GM19328 (cell line): ENCODE data around the gene ARRB1.

Source experiments
- ATAC-seq: cut with Tn5 transposase; IDR thresholded peaks from one replicate; pipeline ENCODE4 v1.9.1; 2021; ENCODE audit warnings: mild to moderate bottlenecking, moderate library complexity; ENCODE audit not compliant: unreplicated experiment

ARRB1 gene

DNA sequence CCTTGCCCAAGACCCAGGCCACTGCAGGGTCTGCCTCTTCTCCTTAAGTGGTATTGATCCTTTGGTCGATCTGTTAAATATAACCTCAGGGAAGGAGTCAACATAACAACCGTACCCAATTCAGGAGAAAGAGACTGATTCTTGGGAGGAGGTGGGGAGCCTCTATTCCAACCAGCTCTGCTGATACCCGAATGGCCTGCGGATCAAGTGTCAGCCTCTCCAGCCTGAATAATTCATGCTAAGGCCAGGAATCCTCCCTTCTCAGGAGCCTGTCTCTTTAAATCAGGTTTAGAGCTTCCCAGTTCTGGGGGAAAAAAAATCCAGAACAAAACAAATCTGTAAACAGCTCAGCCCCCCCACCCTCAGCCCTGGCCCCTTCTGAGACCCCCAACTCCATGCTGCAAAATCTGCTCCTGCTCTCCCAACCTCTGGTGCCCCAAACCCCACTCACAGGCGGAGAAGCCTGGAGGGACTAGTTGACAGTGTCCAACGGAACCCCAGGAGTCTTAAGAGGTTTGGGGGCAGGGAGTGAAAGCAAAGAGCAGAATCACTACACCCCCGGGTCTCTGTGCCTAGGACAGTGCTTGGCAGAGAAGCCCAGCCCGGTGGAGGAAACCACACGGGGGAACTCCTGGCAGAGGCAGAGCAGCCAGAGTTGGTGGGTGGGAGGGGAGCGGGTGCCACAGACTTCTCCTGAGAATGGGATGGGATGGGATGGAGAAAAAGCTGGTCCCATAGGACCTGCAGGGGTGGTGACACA, 111.8 kb downstream of the ARRB1 start:
- ATAC-seq = no peak

GRCh38 chr11:75238595-75239440, 112.6 kb downstream of the ARRB1 start:
- ATAC-seq = no peak

DNA sequence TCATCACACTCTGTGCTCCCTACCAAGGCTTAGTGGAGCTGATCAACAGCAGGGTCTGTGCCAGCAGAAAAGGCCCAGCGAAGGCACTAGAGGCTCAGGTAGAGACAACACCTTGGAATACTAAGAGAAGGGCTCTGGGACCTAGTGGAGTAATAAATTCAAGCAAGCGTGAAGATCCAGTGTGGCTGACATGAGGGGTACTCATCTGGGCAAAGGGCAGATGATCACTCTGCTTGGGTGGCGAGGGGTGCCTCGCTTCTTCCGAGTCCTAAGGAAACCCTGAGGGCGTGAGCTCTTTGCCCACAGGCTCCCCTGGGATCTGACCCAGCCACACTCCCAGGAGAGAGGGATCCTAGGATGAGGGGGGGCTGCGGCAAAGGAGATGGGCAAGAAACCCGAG, 114.4 kb downstream of the ARRB1 start:
- no peak for ATAC-seq

GRCh38 chr11:75236062-75236461, 115.4 kb downstream of the ARRB1 start:
- ATAC-seq = no peak

- ATAC-seq = no peak
These were observed 117.7 kb downstream of the ARRB1 start for GRCh38 chr11:75233754-75234172.

GRCh38 chr11:75230621-75231020, 120.8 kb downstream of the ARRB1 start:
- no peak for ATAC-seq

- ATAC-seq = no peak
These were observed 122.0 kb downstream of the ARRB1 start for GRCh38 chr11:75229466-75229865.

DNA sequence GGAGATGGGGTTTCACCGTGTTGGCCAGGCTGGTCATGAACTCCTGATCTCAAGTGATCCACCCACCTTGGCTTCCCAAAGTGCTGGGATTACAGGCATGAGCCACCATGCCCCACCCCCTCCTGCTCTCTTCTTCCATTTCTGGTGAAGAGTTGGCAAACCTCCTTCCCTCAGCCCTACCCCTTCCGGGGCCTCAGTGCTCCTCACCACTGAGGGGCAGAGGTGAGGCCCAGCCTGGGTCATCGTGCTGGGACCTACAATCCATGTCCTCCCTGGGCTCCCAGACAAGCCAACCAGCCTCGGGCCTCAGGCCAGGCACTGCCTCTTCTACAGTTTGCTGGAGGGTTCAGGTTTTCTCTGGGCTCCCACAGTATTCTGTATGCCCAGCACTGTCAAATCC, 125.7 kb downstream of the ARRB1 start:
- no peak for ATAC-seq

DNA sequence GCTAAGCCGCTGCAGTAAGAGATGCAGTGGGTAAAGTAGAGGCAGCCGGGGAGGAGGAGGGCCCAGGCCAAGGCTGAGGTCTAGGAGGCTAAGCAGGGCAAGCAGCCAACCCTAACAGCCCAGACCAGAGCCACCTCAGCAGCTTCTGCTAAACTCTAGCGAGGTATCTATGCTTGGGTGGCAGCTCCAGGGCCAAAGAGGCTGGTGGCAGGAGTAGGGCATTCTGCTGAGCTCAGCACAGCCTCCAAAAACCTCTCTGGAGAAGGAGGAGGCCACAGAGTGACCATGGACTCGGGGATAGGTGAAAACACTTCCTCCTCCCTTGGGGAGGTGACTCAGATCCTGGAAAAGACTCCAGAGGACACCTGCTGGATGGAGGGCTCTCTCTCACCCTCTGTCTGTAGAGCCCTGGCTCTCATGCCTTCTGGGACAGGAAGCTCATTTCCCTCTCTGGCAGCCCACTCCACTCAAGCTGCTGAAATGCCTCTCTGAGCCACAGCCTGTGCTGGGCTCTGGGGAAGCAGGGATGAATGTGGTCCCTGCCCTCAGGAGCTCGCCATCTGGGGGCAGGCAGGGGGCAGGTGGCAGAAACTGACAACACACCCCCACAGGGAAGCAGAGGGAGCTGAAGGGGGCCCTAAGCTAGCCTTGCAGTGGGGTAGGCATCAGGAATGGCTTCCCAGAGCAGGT, 127.4 kb downstream of the ARRB1 start:
- ATAC-seq = no peak

DNA sequence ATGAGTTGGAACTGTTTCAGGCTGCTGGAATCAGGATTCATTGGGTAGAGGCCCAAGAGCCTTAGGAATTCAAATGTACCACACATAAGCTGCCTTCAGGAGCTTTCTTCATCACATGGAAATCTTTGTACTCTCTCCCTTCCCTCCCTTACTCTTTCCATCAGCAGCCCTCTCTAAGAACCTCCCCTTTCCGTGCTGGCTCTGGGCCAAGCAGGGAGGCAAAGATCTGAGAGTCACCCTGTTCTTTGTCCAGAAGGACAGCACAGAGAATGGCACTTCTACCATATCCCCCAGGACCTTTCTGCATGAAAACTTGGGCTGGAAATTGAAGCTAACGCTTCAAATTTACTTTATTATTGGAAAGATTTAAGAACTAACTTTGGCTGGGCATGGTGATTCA, 131.6 kb downstream of the ARRB1 start:
- no peak for ATAC-seq

DNA sequence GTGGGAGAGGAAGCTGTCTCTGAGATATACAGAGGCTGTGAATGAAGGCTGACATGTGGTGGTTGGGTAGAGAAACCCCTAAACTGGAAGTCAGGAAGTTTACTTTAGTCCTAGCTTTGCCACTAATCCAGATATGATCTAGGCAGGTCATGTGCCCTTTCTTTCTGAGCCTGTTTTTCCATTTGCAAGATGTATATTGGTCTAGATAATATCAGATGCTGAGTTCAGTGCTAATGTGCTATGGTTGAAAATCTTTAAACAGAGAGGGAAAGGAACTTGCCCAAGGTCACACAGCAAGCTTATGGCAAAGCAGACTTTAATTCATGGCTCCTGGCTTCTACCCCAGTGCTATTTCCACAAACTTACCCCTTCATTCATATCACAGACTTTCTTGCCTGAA, 136.6 kb downstream of the ARRB1 start:
- no peak for ATAC-seq

- no peak for ATAC-seq
These were observed 137.0 kb downstream of the ARRB1 start for GRCh38 chr11:75214411-75214821.
